Measurements from ENCODE around the gene NUBP2. TPM values are rescaled to one million over a fixed set of nuclear protein-coding genes. Genes with fewer than 3 reads are reported as not detected.

Gene NUBP2
- total RNA-seq, 1 experiment from 2014 or later = 103 TPM

DNA sequence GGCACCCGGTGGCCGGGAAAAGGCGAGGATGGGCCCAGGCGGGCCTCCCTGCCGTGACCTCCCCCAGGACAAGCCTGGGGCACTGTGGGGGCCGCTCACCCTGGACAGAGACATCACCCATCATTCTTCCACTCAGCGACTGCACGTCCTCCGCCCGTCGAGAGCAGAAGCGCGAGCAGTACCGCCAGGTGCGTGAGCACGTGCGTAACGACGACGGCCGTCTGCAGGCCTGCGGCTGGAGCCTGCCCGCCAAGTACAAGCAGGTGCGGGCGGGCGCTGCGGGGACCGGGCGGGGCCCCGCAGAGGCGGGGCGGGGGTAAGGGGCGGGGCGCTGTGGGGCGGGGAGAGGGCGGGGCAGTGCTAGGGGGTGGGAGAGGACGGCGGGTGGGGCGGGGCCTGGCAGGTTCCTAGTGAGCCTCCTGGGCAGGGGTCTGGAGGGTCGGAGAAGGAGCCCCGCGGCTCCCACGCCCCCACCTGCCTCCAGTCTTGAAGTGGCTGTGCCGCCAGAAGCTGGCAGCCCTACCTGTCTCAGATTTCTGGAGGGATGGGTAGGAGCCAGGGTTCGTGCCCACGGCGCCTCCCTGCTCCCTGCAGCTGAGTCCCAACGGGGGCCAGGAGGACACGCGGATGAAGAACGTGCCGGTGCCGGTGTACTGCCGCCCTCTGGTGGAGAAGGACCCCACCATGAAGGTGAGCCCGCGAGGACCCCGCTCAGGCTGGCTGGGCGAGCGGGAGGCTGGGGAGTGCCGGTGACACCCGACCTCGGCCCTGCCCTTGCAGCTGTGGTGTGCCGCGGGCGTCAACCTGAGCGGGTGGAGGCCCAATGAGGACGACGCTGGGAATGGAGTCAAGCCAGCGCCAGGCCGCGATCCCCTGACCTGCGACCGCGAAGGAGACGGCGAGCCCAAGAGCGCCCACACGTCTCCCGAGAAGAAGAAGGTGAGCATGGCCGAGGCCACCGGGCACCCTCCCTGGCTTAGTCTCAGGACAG is 18.9 kb upstream of the NUBP2 start:
- BruUV-seq (replicated peaks) = no TSS peak
- peaks cover 5 to 13% of the 10 kb centered on the region in 2 experiments; a peak in 2 of 4 replicates for H3K36me3 ChIP-seq (ENCODE audit: control insufficient read depth in 1 of 2, insufficient read depth in 2 of 2, low read length in 2 of 2)
- H3K9me2 ChIP-seq (ENCODE audit: insufficient read depth) = no peaks in the 10 kb centered on the region
- no peaks in the 10 kb centered on the region for H3K27me3 ChIP-seq (ENCODE audit: insufficient read depth, low read length)
- H3K4me2 ChIP-seq (ENCODE audit: low read length) = 0 out of 2 replicates have a peak overlapping the region, but pooled peaks have one; percentile 25
- no peak overlapping the region for H3K9ac ChIP-seq (ENCODE audit: low read length)
- peaks cover 8 to 15% of the 10 kb centered on the region in 2 experiments; a peak in 3 of 4 replicates for H3K4me1 ChIP-seq (ENCODE audit: control insufficient read depth in 1 of 2, insufficient read depth in 2 of 2, low read length in 2 of 2)
- POLR2A ChIA-PET = no interaction called here
- H3K9me3 ChIP-seq (ENCODE audit: control insufficient read depth in 1 of 2, insufficient read depth in 1 of 2, low read depth in 1 of 2, low read length in 2 of 2) = no peaks in the 10 kb centered on the region
- CTCF ChIA-PET = no interaction called here
- intact Hi-C loops (cut with micrococcal nuclease) = no loop called here
- TF ChIP-seq, protein P1, sequence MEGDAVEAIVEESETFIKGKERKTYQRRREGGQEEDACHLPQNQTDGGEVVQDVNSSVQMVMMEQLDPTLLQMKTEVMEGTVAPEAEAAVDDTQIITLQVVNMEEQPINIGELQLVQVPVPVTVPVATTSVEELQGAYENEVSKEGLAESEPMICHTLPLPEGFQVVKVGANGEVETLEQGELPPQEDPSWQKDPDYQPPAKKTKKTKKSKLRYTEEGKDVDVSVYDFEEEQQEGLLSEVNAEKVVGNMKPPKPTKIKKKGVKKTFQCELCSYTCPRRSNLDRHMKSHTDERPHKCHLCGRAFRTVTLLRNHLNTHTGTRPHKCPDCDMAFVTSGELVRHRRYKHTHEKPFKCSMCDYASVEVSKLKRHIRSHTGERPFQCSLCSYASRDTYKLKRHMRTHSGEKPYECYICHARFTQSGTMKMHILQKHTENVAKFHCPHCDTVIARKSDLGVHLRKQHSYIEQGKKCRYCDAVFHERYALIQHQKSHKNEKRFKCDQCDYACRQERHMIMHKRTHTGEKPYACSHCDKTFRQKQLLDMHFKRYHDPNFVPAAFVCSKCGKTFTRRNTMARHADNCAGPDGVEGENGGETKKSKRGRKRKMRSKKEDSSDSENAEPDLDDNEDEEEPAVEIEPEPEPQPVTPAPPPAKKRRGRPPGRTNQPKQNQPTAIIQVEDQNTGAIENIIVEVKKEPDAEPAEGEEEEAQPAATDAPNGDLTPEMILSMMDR (IDR thresholded peaks at IDR 0.05 in 2 of 3, conservative IDR thresholded peaks at IDR 0.05 in 1 of 3; ENCODE audit: borderline replicate concordance in 1 of 3, insufficient read depth in 1 of 3, low read depth in 2 of 3, low read length in 2 of 3) = peak in 2 of 3 experiments; percentile 49 to 57; a peak in 4 of 6 replicates
- TF ChIP-seq EGR1 (IDR thresholded peaks at IDR 0.05; ENCODE audit: low read depth) (no peak), RAD21 (IDR thresholded peaks at IDR 0.05; ENCODE audit: low read depth) (peak; percentile 69)
- no peaks in the 10 kb centered on the region for H4K20me1 ChIP-seq (ENCODE audit: insufficient read depth)
- H3K79me2 ChIP-seq (ENCODE audit: insufficient read depth, low read length) = no peaks in the 10 kb centered on the region
- no peak overlapping the region for H2AFZ ChIP-seq (ENCODE audit: low read depth, low read length, poor library complexity, severe bottlenecking)
- DNase-seq (ENCODE audit: low read depth, low spot score) = no peak
- H3K27ac ChIP-seq (ENCODE audit: low read depth, low read length) = peak overlapping the region; percentile 43; the same call in 1 of the 2 replicates
- ATAC-seq = peak; percentile 72
- no peak overlapping the region for H3K4me3 ChIP-seq (replicated peaks in 1 of 2; ENCODE audit: low read depth in 1 of 2, low read length in 2 of 2)
- RAD21 ChIA-PET (ENCODE audit: low non-redundant PET in 1 of 2, low total read pairs in 2 of 2, uncharacterized antibody in 2 of 2, unreplicated experiment in 2 of 2) = interaction anchor here in 1 of 2 experiments (0.6 to 1.3 kb wide), 2 partner anchors 86 to 267 kb away, joined by 3 to 13 read pairs; partner anchors contain the start of gene JPT2

GRCh38 chr16:1764971-1765370 is 17.8 kb upstream of the NUBP2 start:
- peaks cover 14 to 24% of the 10 kb centered on the region in 2 experiments for H3K4me1 ChIP-seq (ENCODE audit: control insufficient read depth in 1 of 2, insufficient read depth in 2 of 2, low read length in 2 of 2)
- peaks cover 5 to 13% of the 10 kb centered on the region in 2 experiments; a peak in 2 of 4 replicates for H3K36me3 ChIP-seq (ENCODE audit: control insufficient read depth in 1 of 2, insufficient read depth in 2 of 2, low read length in 2 of 2)
- H3K27me3 ChIP-seq (ENCODE audit: insufficient read depth, low read length) = no peaks in the 10 kb centered on the region
- H3K4me2 ChIP-seq (ENCODE audit: low read length) = no peak overlapping the region
- H3K9ac ChIP-seq (ENCODE audit: low read length) = no peak overlapping the region
- RAD21 ChIA-PET (ENCODE audit: low non-redundant PET in 1 of 2, low total read pairs in 2 of 2, uncharacterized antibody in 2 of 2, unreplicated experiment in 2 of 2) = no interaction called here
- intact Hi-C loops (cut with micrococcal nuclease) = no loop called here
- POLR2A ChIA-PET = interaction anchor here (1.1 kb wide), 1 partner anchor 41 kb away, joined by 3 read pairs; no protein-coding TSS in a partner anchor
- DNase-seq (ENCODE audit: low read depth, low spot score) (no peak), ATAC-seq (no peak)
- H4K20me1 ChIP-seq (ENCODE audit: insufficient read depth) = peaks cover 3% of the 10 kb centered on the region; the same call in 1 of the 2 replicates
- no peak overlapping the region for H2AFZ ChIP-seq (ENCODE audit: low read depth, low read length, poor library complexity, severe bottlenecking)
- H3K4me3 ChIP-seq (replicated peaks in 1 of 2; ENCODE audit: low read depth in 1 of 2, low read length in 2 of 2) = no peak overlapping the region
- no TSS peak for BruUV-seq (replicated peaks)
- TF ChIP-seq, protein P1 (IDR thresholded peaks at IDR 0.05 in 2 of 3, conservative IDR thresholded peaks at IDR 0.05 in 1 of 3; ENCODE audit: borderline replicate concordance in 1 of 3, insufficient read depth in 1 of 3, low read depth in 2 of 3, low read length in 2 of 3) = no peak
- no peak for TF ChIP-seq SRF (IDR thresholded peaks at IDR 0.05; ENCODE audit: low read depth)
- no peaks in the 10 kb centered on the region for H3K9me3 ChIP-seq (ENCODE audit: control insufficient read depth in 1 of 2, insufficient read depth in 1 of 2, low read depth in 1 of 2, low read length in 2 of 2)
- CTCF ChIA-PET = no interaction called here
- no peak overlapping the region; the same call in 1 of the 2 replicates for H3K27ac ChIP-seq (ENCODE audit: low read depth, low read length)
- peaks cover 2% of the 10 kb centered on the region; the same call in 1 of the 2 replicates for H3K79me2 ChIP-seq (ENCODE audit: insufficient read depth, low read length)
- H3K9me2 ChIP-seq (ENCODE audit: insufficient read depth) = no peaks in the 10 kb centered on the region
